HG02759 (cell line): Measurements from ENCODE around the gene EML4.
A peak's percentile ranks its signal among the peaks of the same experiment; 100 is the strongest.
"Not testable (repeated sequence)": the region's sequence is repeated elsewhere in the genome, so short reads cannot be mapped to it uniquely, and the experiment has no call there.

Experiments used
- ATAC-seq: cut with Tn5 transposase; IDR thresholded peaks from one replicate; pipeline ENCODE4 v1.9.1; 2021; ENCODE audit warnings: mild to moderate bottlenecking, moderate library complexity; ENCODE audit not compliant: unreplicated experiment

EML4 gene

DNA sequence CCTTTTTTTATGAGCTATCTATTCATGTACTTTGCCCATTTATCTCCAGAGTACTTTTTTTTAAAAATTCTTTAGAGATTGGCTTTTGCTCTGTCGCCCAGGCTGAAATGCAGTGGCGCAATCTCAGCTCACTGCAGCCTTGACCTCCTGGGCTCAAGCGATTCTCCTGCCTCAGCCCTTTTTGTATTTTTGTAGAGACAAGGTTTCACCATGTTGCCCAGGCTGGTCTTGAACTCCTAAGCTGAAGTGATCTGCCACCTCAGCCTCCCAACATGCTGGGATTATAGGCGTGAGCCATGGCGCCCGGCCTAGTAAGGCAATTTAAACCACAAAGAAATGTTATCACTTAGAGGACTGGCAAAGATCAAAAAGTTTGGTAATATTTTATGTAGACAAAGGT is 177.7 kb downstream of the EML4 start:
- ATAC-seq = not testable (repeated sequence)

DNA sequence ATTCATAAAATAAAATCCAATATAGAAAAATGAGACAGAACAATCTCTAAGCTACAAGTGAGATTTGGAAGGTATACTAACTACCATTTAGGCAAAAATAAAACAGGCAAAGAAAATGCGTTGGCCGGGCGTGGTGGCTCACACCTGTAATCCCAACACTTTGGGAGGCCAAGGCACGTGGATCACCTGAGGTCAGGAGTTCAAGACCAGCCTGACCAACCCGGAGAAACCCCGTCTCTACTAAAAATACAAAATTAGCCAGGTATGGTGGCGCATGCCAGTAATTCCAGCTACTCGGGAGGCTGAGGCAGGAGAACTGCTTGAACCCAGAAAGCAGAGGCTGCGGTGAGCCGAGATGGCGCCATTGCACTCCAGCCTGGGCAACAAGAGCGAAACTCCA is 178.4 kb downstream of the EML4 start:
- not testable (repeated sequence) for ATAC-seq

GRCh38 chr2:42348113-42348805 is 179.1 kb downstream of the EML4 start:
- no peak for ATAC-seq

DNA sequence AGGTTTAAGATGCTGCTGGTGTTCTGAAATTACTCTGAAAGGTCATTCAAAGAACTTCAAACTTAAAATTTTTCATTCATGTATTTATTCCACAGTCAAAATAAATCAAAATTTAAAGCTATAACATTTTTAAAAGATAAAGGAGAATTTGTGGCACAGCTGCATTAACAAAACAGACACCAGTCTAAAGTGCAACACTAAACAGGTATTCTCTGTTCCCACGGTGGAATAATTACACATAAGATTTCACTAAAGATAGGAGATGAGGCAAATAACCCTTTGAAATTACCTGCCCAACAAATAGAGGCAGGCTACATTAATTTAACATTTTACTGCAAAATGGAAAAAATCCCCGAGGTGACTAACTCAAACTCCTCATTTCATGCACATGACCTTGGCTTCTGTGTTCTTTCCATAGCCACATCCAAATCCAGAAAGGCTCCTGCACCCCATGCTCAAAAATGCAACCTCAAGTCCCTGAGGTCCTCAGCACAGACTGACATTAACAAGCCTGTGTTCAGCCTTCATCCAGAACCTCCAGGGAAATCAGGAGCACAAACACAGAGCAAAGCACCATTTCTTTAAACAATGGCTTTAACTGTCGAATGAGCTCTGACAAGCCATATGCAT is 181.4 kb downstream of the EML4 start:
- no peak for ATAC-seq

DNA sequence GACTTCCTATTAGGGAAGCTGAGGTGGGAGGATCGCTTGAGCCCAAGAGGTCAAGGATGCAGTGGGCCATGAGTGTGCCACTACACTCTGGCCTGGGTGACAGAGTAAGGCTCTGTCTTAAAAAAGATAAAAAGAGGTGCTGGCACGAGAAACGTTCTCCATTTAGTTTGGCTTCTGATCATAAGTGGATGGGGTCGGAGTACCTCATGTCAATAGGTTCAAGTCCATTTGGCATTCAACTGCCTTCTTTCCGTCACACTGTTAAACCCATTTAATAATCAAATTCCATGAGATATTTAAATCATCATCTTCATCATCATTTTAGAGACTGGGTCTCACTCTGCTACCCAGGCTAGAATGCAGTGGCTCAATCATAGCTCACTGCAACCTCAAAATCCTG is 182.7 kb downstream of the EML4 start:
- ATAC-seq = no peak

GRCh38 chr2:42353792-42354429 is 184.8 kb downstream of the EML4 start:
- ATAC-seq = no peak

DNA sequence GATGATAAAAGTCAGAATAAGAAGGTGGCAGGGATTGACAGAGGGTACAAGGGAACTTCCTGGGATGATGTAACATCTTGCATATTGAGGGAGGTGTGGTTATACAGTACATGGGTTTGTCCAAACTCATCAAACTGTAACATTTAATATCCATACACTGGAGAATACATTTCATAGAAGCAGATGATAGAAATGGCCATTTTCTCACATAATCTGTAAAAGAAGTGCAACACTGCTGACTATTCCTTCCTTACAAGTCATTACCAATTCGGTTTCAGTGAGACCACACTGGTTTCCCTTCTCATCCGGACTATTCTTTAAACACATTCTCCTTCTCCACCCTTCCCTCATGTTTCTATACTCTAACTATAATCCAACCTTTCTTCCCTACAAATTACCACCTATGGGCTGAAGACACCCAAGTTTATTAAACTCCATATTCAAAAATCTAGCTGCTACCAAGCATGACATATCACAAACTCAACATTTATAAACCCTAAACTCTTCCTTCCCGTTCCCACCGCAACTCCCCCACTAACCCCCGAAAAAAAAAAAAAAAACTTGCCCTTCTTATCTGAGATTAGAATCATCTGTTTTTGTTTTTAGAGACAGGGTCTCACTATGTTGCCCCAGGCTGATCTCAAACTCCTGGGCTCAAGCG is 190.3 kb downstream of the EML4 start:
- no peak for ATAC-seq

DNA sequence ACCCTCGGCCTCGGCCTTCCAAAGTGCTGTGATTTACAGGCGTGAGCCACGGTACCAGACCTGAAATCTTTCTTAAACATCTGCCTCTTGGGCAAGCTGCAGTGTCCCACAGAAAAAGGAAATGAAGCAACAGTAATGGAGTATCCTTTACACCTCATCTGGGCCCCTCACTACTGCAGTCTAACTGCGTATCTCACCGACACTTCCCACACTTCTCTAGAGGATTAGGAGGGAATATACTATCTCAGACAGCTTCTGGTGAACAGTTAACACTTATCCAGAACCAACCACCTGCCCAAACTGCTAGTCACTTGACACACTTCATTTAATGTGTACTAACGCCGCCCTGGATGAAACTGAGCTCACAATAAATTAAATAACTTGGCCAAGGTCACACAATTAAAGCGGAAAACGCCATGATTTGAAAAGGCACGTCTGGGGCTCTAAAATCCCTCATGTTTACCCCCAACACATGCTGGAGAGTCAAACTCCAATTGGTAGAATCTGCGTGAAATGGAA is 190.9 kb downstream of the EML4 start:
- ATAC-seq = no peak

DNA sequence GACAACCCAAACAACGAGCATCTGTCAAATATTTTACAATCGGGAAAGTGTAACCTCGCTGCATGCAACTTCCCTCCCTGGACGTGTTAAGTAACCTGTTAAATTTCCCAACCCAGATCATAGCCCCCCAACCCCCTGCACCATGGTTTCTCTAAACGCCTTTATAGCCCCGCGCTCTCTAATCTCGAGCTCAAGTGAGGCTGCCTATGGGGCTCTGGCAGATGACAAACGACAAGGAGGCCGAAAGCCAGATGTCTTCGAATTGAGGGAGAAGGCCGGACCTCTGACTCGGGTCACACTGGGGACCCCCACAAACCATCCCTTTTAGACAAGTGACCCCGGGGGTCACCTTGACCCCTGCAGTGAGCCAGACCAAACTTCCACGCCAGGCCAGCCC is 191.3 kb downstream of the EML4 start:
- no peak for ATAC-seq

- ATAC-seq = peak; percentile 93
Observed at GRCh38 chr2:42360890-42361727, 192.0 kb downstream of the EML4 start, which contains the start of gene COX7A2L. COX7A2L (minus strand) TSS chr2:42361217; CDS start chr2:42361161, 56 bp downstream.

DNA sequence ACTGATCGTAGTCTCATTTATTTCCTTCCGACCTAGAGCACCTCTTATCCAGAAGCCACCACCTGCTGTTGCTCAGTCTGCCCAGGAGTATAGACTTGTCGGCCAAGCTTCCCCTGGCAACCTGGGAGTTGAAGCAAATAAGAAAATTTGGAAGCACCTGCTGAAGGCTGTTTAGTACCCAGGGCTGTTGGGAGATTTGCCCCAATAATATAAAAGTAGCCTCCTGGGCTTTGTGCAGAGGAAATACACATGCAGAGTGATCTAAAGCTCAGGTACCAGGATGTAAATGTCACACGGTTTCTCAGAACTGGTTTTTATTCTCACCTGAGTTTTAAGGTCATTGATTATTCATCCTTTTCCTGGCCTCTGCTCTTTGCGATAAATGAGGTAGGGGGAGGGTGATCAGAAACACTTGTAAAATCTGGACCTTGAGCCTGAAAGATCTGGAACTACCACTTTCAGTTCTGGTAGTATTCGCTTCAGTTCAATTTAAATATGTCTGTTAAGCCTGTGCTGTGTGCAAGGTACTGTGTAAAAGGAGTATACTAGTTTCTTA is 192.7 kb downstream of the EML4 start:
- no peak for ATAC-seq

GRCh38 chr2:42363413-42363812 is 194.3 kb downstream of the EML4 start:
- ATAC-seq = no peak

- ATAC-seq = no peak
Observed at GRCh38 chr2:42364658-42365057, 195.5 kb downstream of the EML4 start.

DNA sequence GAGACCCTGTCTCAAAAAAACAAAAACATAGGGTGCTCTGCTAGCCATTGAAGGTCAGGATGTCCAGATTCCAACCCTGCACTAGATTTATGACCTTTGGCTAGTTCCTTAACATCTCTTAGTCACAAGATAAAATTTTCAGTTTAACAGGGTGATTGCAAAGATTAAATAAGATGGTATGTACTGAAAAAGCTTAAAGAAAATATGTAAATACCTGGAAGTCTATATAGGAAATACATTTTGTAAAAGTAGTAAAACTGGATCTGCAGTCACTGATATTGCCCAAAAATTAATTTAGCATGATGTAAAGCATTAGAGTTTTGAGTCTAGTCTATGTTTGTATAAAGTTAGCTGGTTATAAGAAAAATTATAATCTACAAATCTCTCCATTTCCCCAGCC is 197.3 kb downstream of the EML4 start:
- ATAC-seq = no peak

- ATAC-seq = no peak
Observed at GRCh38 chr2:42367835-42368234, 198.7 kb downstream of the EML4 start.

GRCh38 chr2:42368817-42369531 is 199.8 kb downstream of the EML4 start:
- ATAC-seq = no peak

GRCh38 chr2:42369532-42370229 is 200.5 kb downstream of the EML4 start:
- ATAC-seq = no peak

GRCh38 chr2:42371611-42372473 is 202.7 kb downstream of the EML4 start:
- ATAC-seq = no peak
